ENCODE measurements around the gene CNOT6L. TPM values are rescaled to one million over a fixed set of nuclear protein-coding genes. Genes with fewer than 3 reads are reported as not detected.

The CNOT6L gene
- polyA plus RNA-seq, 1 of the 3 experiments (the other 2 are of a cell fraction), result 2.8 TPM

DNA sequence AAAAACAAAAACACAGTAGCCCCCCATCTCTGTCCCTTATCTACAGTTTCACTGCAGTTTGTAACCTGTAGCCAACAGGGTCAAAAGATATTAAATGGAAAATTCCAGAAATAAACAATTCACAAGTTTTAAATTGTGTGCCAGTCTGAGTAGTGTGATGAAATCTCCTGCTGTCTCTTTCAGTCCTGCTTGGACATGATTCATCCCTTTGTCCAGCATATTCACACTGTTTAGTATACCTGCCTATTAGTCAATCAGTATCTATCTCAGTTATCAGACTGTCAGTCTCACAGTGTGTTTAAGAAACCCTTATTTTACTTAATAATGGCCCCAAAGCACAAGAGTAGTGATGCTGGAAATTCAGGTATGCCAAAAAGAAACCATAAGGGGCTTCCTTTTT is 21.9 kb downstream of the CNOT6L start:
- TF ChIP-seq, protein P1, sequence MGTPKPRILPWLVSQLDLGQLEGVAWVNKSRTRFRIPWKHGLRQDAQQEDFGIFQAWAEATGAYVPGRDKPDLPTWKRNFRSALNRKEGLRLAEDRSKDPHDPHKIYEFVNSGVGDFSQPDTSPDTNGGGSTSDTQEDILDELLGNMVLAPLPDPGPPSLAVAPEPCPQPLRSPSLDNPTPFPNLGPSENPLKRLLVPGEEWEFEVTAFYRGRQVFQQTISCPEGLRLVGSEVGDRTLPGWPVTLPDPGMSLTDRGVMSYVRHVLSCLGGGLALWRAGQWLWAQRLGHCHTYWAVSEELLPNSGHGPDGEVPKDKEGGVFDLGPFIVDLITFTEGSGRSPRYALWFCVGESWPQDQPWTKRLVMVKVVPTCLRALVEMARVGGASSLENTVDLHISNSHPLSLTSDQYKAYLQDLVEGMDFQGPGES (IDR thresholded peaks at IDR 0.05; ENCODE audit: low read depth, low read length), result no peak
- TF ChIP-seq JUND (IDR thresholded peaks at IDR 0.05), result no peak
- no peak for TF ChIP-seq FOXM1 (IDR thresholded peaks at IDR 0.05; ENCODE audit: low read depth)
- no peak for TF ChIP-seq FOSL2 (IDR thresholded peaks at IDR 0.05; ENCODE audit: borderline replicate concordance, low read depth)
- TF ChIP-seq, protein P2, sequence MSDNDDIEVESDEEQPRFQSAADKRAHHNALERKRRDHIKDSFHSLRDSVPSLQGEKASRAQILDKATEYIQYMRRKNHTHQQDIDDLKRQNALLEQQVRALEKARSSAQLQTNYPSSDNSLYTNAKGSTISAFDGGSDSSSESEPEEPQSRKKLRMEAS (IDR thresholded peaks at IDR 0.05; ENCODE audit: low read depth), result no peak
- TF ChIP-seq, protein P3, sequence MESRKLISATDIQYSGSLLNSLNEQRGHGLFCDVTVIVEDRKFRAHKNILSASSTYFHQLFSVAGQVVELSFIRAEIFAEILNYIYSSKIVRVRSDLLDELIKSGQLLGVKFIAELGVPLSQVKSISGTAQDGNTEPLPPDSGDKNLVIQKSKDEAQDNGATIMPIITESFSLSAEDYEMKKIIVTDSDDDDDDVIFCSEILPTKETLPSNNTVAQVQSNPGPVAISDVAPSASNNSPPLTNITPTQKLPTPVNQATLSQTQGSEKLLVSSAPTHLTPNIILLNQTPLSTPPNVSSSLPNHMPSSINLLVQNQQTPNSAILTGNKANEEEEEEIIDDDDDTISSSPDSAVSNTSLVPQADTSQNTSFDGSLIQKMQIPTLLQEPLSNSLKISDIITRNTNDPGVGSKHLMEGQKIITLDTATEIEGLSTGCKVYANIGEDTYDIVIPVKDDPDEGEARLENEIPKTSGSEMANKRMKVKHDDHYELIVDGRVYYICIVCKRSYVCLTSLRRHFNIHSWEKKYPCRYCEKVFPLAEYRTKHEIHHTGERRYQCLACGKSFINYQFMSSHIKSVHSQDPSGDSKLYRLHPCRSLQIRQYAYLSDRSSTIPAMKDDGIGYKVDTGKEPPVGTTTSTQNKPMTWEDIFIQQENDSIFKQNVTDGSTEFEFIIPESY (IDR thresholded peaks at IDR 0.05; ENCODE audit: borderline replicate concordance, low read depth), result no peak
- no peak for TF ChIP-seq RFX5 (IDR thresholded peaks at IDR 0.05; ENCODE audit: low read length)
- TF ChIP-seq RCOR1 (IDR thresholded peaks at IDR 0.05; ENCODE audit: low read length), result no peak
- TF ChIP-seq, protein P4, sequence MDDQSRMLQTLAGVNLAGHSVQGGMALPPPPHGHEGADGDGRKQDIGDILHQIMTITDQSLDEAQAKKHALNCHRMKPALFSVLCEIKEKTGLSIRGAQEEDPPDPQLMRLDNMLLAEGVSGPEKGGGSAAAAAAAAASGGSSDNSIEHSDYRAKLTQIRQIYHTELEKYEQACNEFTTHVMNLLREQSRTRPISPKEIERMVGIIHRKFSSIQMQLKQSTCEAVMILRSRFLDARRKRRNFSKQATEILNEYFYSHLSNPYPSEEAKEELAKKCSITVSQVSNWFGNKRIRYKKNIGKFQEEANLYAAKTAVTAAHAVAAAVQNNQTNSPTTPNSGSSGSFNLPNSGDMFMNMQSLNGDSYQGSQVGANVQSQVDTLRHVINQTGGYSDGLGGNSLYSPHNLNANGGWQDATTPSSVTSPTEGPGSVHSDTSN (IDR thresholded peaks at IDR 0.05), result no peak
- no peak for TF ChIP-seq CHD2 (IDR thresholded peaks at IDR 0.05; ENCODE audit: low read length, partially characterized antibody)
- TF ChIP-seq ELF1 (IDR thresholded peaks at IDR 0.05), result no peak
- TF ChIP-seq RAD21 (IDR thresholded peaks at IDR 0.05; ENCODE audit: low read length), result no peak
- TF ChIP-seq POLR2AphosphoS5 (IDR thresholded peaks at IDR 0.05; ENCODE audit: low read depth, low read length), result no peak
- TF ChIP-seq MEF2A (IDR thresholded peaks at IDR 0.05; ENCODE audit: borderline replicate concordance, low read depth), result no peak
- no peak for TF ChIP-seq EP300 (IDR thresholded peaks at IDR 0.05; ENCODE audit: borderline replicate concordance in 1 of 2, low read depth in 1 of 2, low read length in 1 of 2)
- TF ChIP-seq, protein P5, sequence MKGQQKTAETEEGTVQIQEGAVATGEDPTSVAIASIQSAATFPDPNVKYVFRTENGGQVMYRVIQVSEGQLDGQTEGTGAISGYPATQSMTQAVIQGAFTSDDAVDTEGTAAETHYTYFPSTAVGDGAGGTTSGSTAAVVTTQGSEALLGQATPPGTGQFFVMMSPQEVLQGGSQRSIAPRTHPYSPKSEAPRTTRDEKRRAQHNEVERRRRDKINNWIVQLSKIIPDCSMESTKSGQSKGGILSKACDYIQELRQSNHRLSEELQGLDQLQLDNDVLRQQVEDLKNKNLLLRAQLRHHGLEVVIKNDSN (IDR thresholded peaks at IDR 0.05; ENCODE audit: borderline replicate concordance, low read depth), result no peak
- Histone ChIP-seq H3K27ac (ENCODE audit: low read depth in 2 of 2, low read length in 1 of 2) (no peak overlapping the region), H3K36me3 (replicated peaks in 1 of 2; ENCODE audit: control insufficient read depth in 1 of 2, insufficient read depth in 2 of 2, low read length in 1 of 2) (no peaks in the 10 kb centered on the region), H3K27me3 (ENCODE audit: insufficient read depth) (no peaks in the 10 kb centered on the region), H3K9me2 (no peaks in the 10 kb centered on the region), H3K79me2 (ENCODE audit: insufficient read depth) (peaks cover 71% of the 10 kb centered on the region), H3K4me1 (ENCODE audit: control insufficient read depth in 1 of 2, insufficient read depth in 2 of 2, low read depth in 1 of 2, low read length in 1 of 2) (peaks cover 0 to 8% of the 10 kb centered on the region in 2 experiments; a peak in 1 of 4 replicates), H4K20me1 (ENCODE audit: insufficient read depth) (peaks cover 12% of the 10 kb centered on the region), H3K9ac (no peak overlapping the region), H3K9me3 (no peaks in the 10 kb centered on the region), H3F3A (replicated peaks; ENCODE audit: insufficient read depth) (no peaks in the 10 kb centered on the region), H3K4me2 (no peak overlapping the region), H3K4me3 (ENCODE audit: low read depth in 2 of 2, low read length in 1 of 2) (no peak overlapping the region), H2AFZ (ENCODE audit: low read depth) (no peak overlapping the region)
- DNase-seq, result no peak
- CTCF ChIA-PET, result no interaction called here
- POLR2A ChIA-PET, result no interaction called here
